GM12873 (cell line): Measurements from ENCODE around the gene ST3GAL4.
A peak's percentile ranks its signal among the peaks of the same experiment; 100 is the strongest.

Experiments used
- CTCF ChIP-seq: IDR thresholded peaks from 2 replicates; pipeline ENCODE4 v1.5.1; 2012; ENCODE audit warnings: low read depth, mild to moderate bottlenecking, moderate library complexity, low read length, control low read depth; ENCODE audit not compliant: insufficient read depth; ENCODE audit errors: missing control alignments

The ST3GAL4 gene

GRCh38 chr11:126366064-126366822, 10.8 kb downstream of the ST3GAL4 start:
- no peak for TF ChIP-seq CTCF

- TF ChIP-seq CTCF, result peak; percentile 20
Measured at GRCh38 chr11:126366823-126367654, 11.6 kb downstream of the ST3GAL4 start.

- no peak for TF ChIP-seq CTCF
Measured at GRCh38 chr11:126370016-126370415, 14.5 kb downstream of the ST3GAL4 start.

GRCh38 chr11:126371595-126371994, 16.1 kb downstream of the ST3GAL4 start:
- TF ChIP-seq CTCF, result no peak

- TF ChIP-seq CTCF, result no peak
Measured at GRCh38 chr11:126375726-126376125, 20.2 kb downstream of the ST3GAL4 start.

GRCh38 chr11:126378763-126379162, 23.3 kb downstream of the ST3GAL4 start:
- TF ChIP-seq CTCF, result no peak

GRCh38 chr11:126380909-126381308, 25.4 kb downstream of the ST3GAL4 start:
- TF ChIP-seq CTCF, result no peak
